B cell (primary cell): ENCODE data around the gene LRPPRC. TPM values are rescaled to one million over a fixed set of nuclear protein-coding genes. Genes with fewer than 3 reads are reported as not detected.

Experiments
- ATAC-seq: fragments of 200-7000 bp; cut with Tn5 transposase; one replicate; pipeline ENCODE4 v1.10.0; 2021; ENCODE audit warnings: low read depth, mild to moderate bottlenecking, moderate number of reproducible peaks, moderate library complexity
- CTCF ChIA-PET: fragments of 350-600 bp; sonication (Branson Sonifier 250); formaldehyde crosslinking; loops from one replicate; lab custom pipeline; 2021; ENCODE audit warnings: antibody characterized with exemption, inconsistent platforms; lab: Charles Lee
- POLR2A ChIA-PET: fragments of 350-600 bp; sonication (Branson Sonifier 250); formaldehyde crosslinking; loops from one replicate; lab custom pipeline; 2021; ENCODE audit warnings: antibody characterized with exemption; lab: Charles Lee
- DNase-seq: peaks from one replicate; pipeline ENCODE4 v3.0.0; 2013
- H2AFZ ChIP-seq: 2 replicates; pipeline ENCODE4 v1.6.1; 2012; ENCODE audit warnings: mild to moderate bottlenecking, low read depth, low read length; ENCODE audit not compliant: insufficient read depth, poor library complexity, severe bottlenecking
- H3K27ac ChIP-seq, 2 donors: 1 replicate in 1 of 2; 2 replicates in 1 of 2; pipeline ENCODE4 v1.5.1; 2012 to 2013; ENCODE audit warnings: low read length in 2 of 2, mild to moderate bottlenecking in 2 of 2, moderate library complexity in 1 of 2
- H3K27me3 ChIP-seq, 4 experiments: fragments of 200-600 bp in 1 of 4; sonication (generic) in 1 of 4; replicated peaks in 1 of 4; 1 replicate in 2 of 4; 2 replicates in 2 of 4; pipeline versions ENCODE4 v1.6.1 to v1.7.0; 2013 to 2016; ENCODE audit warnings: low read length in 3 of 4, mild to moderate bottlenecking in 2 of 4, mixed read lengths in 1 of 4, moderate library complexity in 1 of 4; ENCODE audit not compliant: insufficient read depth in 4 of 4, control insufficient read depth in 3 of 4; ENCODE audit errors: control extremely low read depth in 1 of 4
- H3K36me3 ChIP-seq, 2 experiments: replicated peaks in 1 of 2; 1 replicate in 1 of 2; 2 replicates in 1 of 2; pipeline versions ENCODE4 v1.6.1 to v1.7.1; 2013; ENCODE audit warnings: low read length in 1 of 2; ENCODE audit not compliant: insufficient read depth in 2 of 2, control insufficient read depth in 1 of 2; ENCODE audit errors: control extremely low read depth in 1 of 2, extremely low read depth in 1 of 2
- H3K4me1 ChIP-seq, 2 donors: fragments of 200-600 bp in 1 of 2; sonication (generic) in 1 of 2; 1 replicate in 1 of 2; 2 replicates in 1 of 2; pipeline versions ENCODE4 v1.5.1 to v1.6.1; 2013 to 2017; ENCODE audit warnings: low read length in 2 of 2; ENCODE audit not compliant: control insufficient read depth in 2 of 2, insufficient read depth in 2 of 2
- H3K4me2 ChIP-seq: replicated peaks from 2 replicates; pipeline ENCODE3; 2012; ENCODE audit warnings: mild to moderate bottlenecking, low read depth, low read length; ENCODE audit not compliant: poor library complexity, severe bottlenecking
- H3K4me3 ChIP-seq, 5 experiments: fragments of 200-600 bp in 1 of 5; sonication (generic) in 1 of 5; 1 replicate in 3 of 5; 2 replicates in 2 of 5; pipeline versions ENCODE4 v1.5.1 to v1.7.0; 2011 to 2016; ENCODE audit warnings: low read length in 4 of 5, mild to moderate bottlenecking in 4 of 5, low read depth in 2 of 5, control low read depth in 1 of 5, moderate library complexity in 1 of 5; ENCODE audit not compliant: insufficient read depth in 1 of 5; ENCODE audit errors: control extremely low read depth in 1 of 5, extremely low read depth in 1 of 5
- H3K79me2 ChIP-seq: fragments of 200-600 bp; sonication (generic); one replicate; pipeline ENCODE4 v1.6.0; 2016; ENCODE audit warnings: low read length; ENCODE audit not compliant: control insufficient read depth, insufficient read depth
- H3K9ac ChIP-seq: fragments of 200-600 bp; sonication (generic); 2 replicates; pipeline ENCODE4 v1.6.1; 2017; ENCODE audit warnings: mild to moderate bottlenecking, low read length, moderate library complexity
- H3K9me3 ChIP-seq, 3 donors: one replicate each; pipeline versions ENCODE4 v1.6.1 to v1.7.1; 2013; ENCODE audit warnings: low read length in 2 of 3; ENCODE audit not compliant: control insufficient read depth in 2 of 3, insufficient read depth in 1 of 3; ENCODE audit errors: control extremely low read depth in 1 of 3
- H4K20me1 ChIP-seq: 2 replicates; pipeline ENCODE4 v1.6.0; 2012; ENCODE audit warnings: mild to moderate bottlenecking, low read length; ENCODE audit not compliant: insufficient read depth, control insufficient read depth, poor library complexity, severe bottlenecking
- H3K27ac Mint-ChIP-seq: one replicate; pipeline ENCODE4 v1.8.0; 2021; ENCODE audit warnings: mixed read lengths
- H3K27me3 Mint-ChIP-seq: one replicate; pipeline ENCODE4 v1.8.0; 2021; ENCODE audit warnings: mixed read lengths
- H3K4me1 Mint-ChIP-seq: one replicate; pipeline ENCODE4 v1.8.0; 2021; ENCODE audit warnings: mixed read lengths
- H3K4me3 Mint-ChIP-seq: one replicate; pipeline ENCODE4 v1.8.0; 2021; ENCODE audit warnings: mixed read lengths
- H3K9me3 Mint-ChIP-seq: one replicate; pipeline ENCODE4 v1.8.0; 2022; ENCODE audit warnings: mixed read lengths; ENCODE audit not compliant: insufficient read depth
- WGBS: methylation state at CpG from one replicate; pipeline ENCODE4 v1.1.5; 2013; ENCODE audit warnings: missing lambda C conversion rate; ENCODE audit not compliant: insufficient coverage; 5-methylcytosine and 5-hydroxymethylcytosine counted together
- intact Hi-C: fragments of 100-400 bp; cut with micrococcal nuclease; formaldehyde crosslinking; loops from one replicate; pipeline ENCODE4 v1.10.0; 2022
- polyA plus RNA-seq: library from polyadenylated mRNA; depleted of rRNA; stranded (reverse); fragments of >200 nt; gene quantifications from 2 replicates; pipeline ENCODE4 v1.2.3, GENCODE V29; 2012
- total RNA-seq, 2 donors: library from RNA; stranded (reverse); fragments of 120-200 nt in 1 of 2; gene quantifications; 1 replicate in 1 of 2; 2 replicates in 1 of 2; pipeline versions ENCODE4 v1.2.3 to v1.2.4, GENCODE V29; 2013 to 2022
- TF ChIP-seq, protein P1 (sequence below): fragments of 200-600 bp; IDR thresholded peaks from one replicate; pipeline ENCODE4 v1.8.0; 2022; ENCODE audit warnings: antibody characterized with exemption, mild to moderate bottlenecking

The LRPPRC gene
- total and polyA plus RNA-seq, 2 donors (not counting 1 experiment from before 2014, with no cell fraction given): 17.6 to 75.6 TPM

- CTCF ChIA-PET: no interaction called here
Measured at GRCh38 chr2:43852196-43852730, 143.5 kb downstream of the LRPPRC start.

More at GRCh38 chr2:43852196-43852730, 143.5 kb downstream of the LRPPRC start:
- H4K20me1 ChIP-seq: no peaks in the 10 kb centered on the region
- DNase-seq (no peak), ATAC-seq (no peak)
- H3K27me3 Mint-ChIP-seq: peaks cover 23% of the 10 kb centered on the region
- WGBS: 94% methylated on average over 21 of the region's 21 CpGs
- no peak overlapping the region for H2AFZ ChIP-seq
- peaks cover 0 to 6% of the 10 kb centered on the region in 2 donors for H3K4me1 ChIP-seq
- H3K27ac ChIP-seq: no peak overlapping the region
- no peak overlapping the region for H3K4me3 ChIP-seq
- TF ChIP-seq, protein P1, sequence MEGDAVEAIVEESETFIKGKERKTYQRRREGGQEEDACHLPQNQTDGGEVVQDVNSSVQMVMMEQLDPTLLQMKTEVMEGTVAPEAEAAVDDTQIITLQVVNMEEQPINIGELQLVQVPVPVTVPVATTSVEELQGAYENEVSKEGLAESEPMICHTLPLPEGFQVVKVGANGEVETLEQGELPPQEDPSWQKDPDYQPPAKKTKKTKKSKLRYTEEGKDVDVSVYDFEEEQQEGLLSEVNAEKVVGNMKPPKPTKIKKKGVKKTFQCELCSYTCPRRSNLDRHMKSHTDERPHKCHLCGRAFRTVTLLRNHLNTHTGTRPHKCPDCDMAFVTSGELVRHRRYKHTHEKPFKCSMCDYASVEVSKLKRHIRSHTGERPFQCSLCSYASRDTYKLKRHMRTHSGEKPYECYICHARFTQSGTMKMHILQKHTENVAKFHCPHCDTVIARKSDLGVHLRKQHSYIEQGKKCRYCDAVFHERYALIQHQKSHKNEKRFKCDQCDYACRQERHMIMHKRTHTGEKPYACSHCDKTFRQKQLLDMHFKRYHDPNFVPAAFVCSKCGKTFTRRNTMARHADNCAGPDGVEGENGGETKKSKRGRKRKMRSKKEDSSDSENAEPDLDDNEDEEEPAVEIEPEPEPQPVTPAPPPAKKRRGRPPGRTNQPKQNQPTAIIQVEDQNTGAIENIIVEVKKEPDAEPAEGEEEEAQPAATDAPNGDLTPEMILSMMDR: no peak
- intact Hi-C loops: no loop called here
- peaks cover 0 to 8% (median 2%) of the 10 kb centered on the region in 4 experiments for H3K27me3 ChIP-seq
- H3K4me2 ChIP-seq: no peak overlapping the region
- H3K4me1 Mint-ChIP-seq: peaks cover 5% of the 10 kb centered on the region
- H3K36me3 ChIP-seq: no peaks in the 10 kb centered on the region
- H3K27ac Mint-ChIP-seq: no peak overlapping the region
- no peaks in the 10 kb centered on the region for H3K79me2 ChIP-seq
- POLR2A ChIA-PET: no interaction called here
- H3K4me3 Mint-ChIP-seq: no peak overlapping the region
- H3K9ac ChIP-seq: no peak overlapping the region
- peaks cover 0 to 2% (median 0%) of the 10 kb centered on the region in 3 donors for H3K9me3 ChIP-seq
- no peaks in the 10 kb centered on the region for H3K9me3 Mint-ChIP-seq
